ENCODE data around the gene STARD10. TPM values are rescaled to one million over a fixed set of nuclear protein-coding genes. Genes with fewer than 3 reads are reported as not detected.

Gene STARD10
- total and polyA plus RNA-seq, 4 donors = 70.5 to 328 (median 232) TPM

- peaks cover 0 to 3% (median under 1%) of the 10 kb centered on the region in 4 donors for H3K36me3 ChIP-seq (ENCODE audit: control insufficient read depth in 4 of 4, insufficient read depth in 3 of 4, low read depth in 1 of 4, low read length in 3 of 4)
- no peak for DNase-seq (ENCODE audit: low spot score)
- H3K9me3 ChIP-seq (ENCODE audit: control insufficient read depth in 4 of 4, low read length in 3 of 4) = no peaks in the 10 kb centered on the region
- H3K9ac ChIP-seq (ENCODE audit: low read depth in 1 of 2, low read length in 2 of 2) = no peak overlapping the region
- H3K27ac ChIP-seq (ENCODE audit: low read depth in 1 of 2, low read length in 2 of 2) = no peak overlapping the region
- peaks cover 17 to 60% (median 44%) of the 10 kb centered on the region in 4 donors for H3K4me1 ChIP-seq (ENCODE audit: control insufficient read depth in 4 of 4, insufficient read depth in 4 of 4, low read length in 3 of 4)
- no peak for TF ChIP-seq RAD21 (IDR thresholded peaks at IDR 0.05)
- no peak for TF ChIP-seq REST (IDR thresholded peaks at IDR 0.05)
- TF ChIP-seq MAX (IDR thresholded peaks at IDR 0.05) = no peak
- TF ChIP-seq SP1 (IDR thresholded peaks at IDR 0.05) = no peak
- no peak for TF ChIP-seq NR2F2 (IDR thresholded peaks at IDR 0.05)
- no peak for TF ChIP-seq EGR1 (IDR thresholded peaks at IDR 0.05; ENCODE audit: low read depth in 2 of 2)
- TF ChIP-seq FOXA2 (IDR thresholded peaks at IDR 0.05) = no peak
- no peak for TF ChIP-seq RXRA (IDR thresholded peaks at IDR 0.05)
- TF ChIP-seq, protein P1, sequence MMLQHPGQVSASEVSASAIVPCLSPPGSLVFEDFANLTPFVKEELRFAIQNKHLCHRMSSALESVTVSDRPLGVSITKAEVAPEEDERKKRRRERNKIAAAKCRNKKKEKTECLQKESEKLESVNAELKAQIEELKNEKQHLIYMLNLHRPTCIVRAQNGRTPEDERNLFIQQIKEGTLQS (IDR thresholded peaks at IDR 0.05) = no peak
- H3K4me3 ChIP-seq (ENCODE audit: low read depth in 1 of 3, low read length in 3 of 3) = no peak overlapping the region
- H3K27me3 ChIP-seq (ENCODE audit: control insufficient read depth in 4 of 4, insufficient read depth in 4 of 4, low read length in 3 of 4) = no peaks in the 10 kb centered on the region
- WGBS = 83% methylated on average over 13 of the region's 13 CpGs
These were observed 29.3 kb downstream of the STARD10 start for GRCh38 chr11:72764503-72764902.

DNA sequence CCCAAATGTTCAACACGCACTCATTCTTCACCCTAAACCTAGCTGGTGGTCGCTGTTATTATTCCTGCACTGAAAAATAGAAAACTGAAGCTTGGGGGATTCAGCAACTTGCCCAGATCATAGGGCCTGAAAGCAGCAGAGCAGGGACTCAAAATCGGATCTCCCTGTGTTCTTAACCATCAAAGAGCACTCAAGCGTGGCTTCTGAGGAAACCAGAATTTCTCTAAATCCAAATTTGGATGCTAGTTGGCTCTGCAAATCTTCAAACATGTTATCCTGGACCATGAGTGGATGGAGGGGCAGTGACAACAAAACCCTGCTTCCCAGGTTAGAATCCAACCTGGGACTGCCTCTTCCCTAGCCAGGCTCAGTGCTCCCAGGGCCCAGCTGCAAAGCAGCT is 30.0 kb downstream of the STARD10 start:
- Histone ChIP-seq H3K4me1 (ENCODE audit: control insufficient read depth in 4 of 4, insufficient read depth in 4 of 4, low read length in 3 of 4) (peaks cover 17 to 56% (median 43%) of the 10 kb centered on the region in 4 donors), H3K9ac (ENCODE audit: low read depth in 1 of 2, low read length in 2 of 2) (peak overlapping the region in 1 of 2 donors; percentile 21), H3K27ac (ENCODE audit: low read depth in 1 of 2, low read length in 2 of 2) (no peak overlapping the region), H3K9me3 (ENCODE audit: control insufficient read depth in 4 of 4, low read length in 3 of 4) (no peaks in the 10 kb centered on the region), H3K36me3 (ENCODE audit: control insufficient read depth in 4 of 4, insufficient read depth in 3 of 4, low read depth in 1 of 4, low read length in 3 of 4) (peaks cover 3 to 5% (median 3%) of the 10 kb centered on the region in 4 donors), H3K4me3 (ENCODE audit: low read depth in 1 of 3, low read length in 3 of 3) (no peak overlapping the region), H3K27me3 (ENCODE audit: control insufficient read depth in 4 of 4, insufficient read depth in 4 of 4, low read length in 3 of 4) (no peaks in the 10 kb centered on the region)
- 91% methylated on average over 4 of the region's 4 CpGs for WGBS
- no peak for TF ChIP-seq GABPA (IDR thresholded peaks at IDR 0.05 in 1 of 2, conservative IDR thresholded peaks at IDR 0.05 in 1 of 2)
- TF ChIP-seq HNF4A (conservative IDR thresholded peaks at IDR 0.05) = no peak
- no peak for TF ChIP-seq ZBTB33 (IDR thresholded peaks at IDR 0.05)
- no peak for TF ChIP-seq YY1 (IDR thresholded peaks at IDR 0.05)
- TF ChIP-seq HNF4G (IDR thresholded peaks at IDR 0.05) = no peak
- no peak for TF ChIP-seq EGR1 (IDR thresholded peaks at IDR 0.05; ENCODE audit: low read depth in 2 of 2)
- no peak for DNase-seq (ENCODE audit: low spot score)
